Mucosa of stomach (tissue), 1 donor: ENCODE measurements around the gene PARP3.
"Not testable (repeated sequence)": the region's sequence is repeated elsewhere in the genome, so short reads cannot be mapped to it uniquely, and the experiment has no call there.

Experiments used
- H3K27me3 ChIP-seq: one replicate; pipeline ENCODE4 v1.7.0; 2013; ENCODE audit warnings: mild to moderate bottlenecking, low read length; ENCODE audit not compliant: control insufficient read depth, insufficient read depth
- H3K36me3 ChIP-seq: one replicate; pipeline ENCODE4 v1.7.0; 2013; ENCODE audit warnings: low read length; ENCODE audit not compliant: control insufficient read depth, insufficient read depth
- H3K4me1 ChIP-seq: one replicate; pipeline ENCODE4 v1.7.0; 2013; ENCODE audit warnings: mild to moderate bottlenecking, low read length; ENCODE audit not compliant: control insufficient read depth, insufficient read depth
- H3K4me3 ChIP-seq: one replicate; pipeline ENCODE4 v1.7.0; 2013; ENCODE audit warnings: low read length
- H3K9ac ChIP-seq: one replicate; pipeline ENCODE4 v1.7.0; 2013; ENCODE audit warnings: mild to moderate bottlenecking, low read length, moderate library complexity
- H3K9me3 ChIP-seq: one replicate; pipeline ENCODE4 v1.7.0; 2013; ENCODE audit warnings: mild to moderate bottlenecking, low read length, moderate library complexity; ENCODE audit not compliant: control insufficient read depth
- donor health status: Pancreatic carcinoma.

Gene PARP3

GRCh38 chr3:51927061-51927977 is 14.8 kb upstream of the PARP3 start:
- Histone ChIP-seq H3K4me3 (no peak overlapping the region), H3K36me3 (no peaks in the 10 kb centered on the region), H3K9ac (no peak overlapping the region), H3K4me1 (no peaks in the 10 kb centered on the region), H3K9me3 (no peaks in the 10 kb centered on the region), H3K27me3 (no peaks in the 10 kb centered on the region)

- H3K9ac ChIP-seq, result no peak overlapping the region
- no peaks in the 10 kb centered on the region for H3K4me1 ChIP-seq
- no peaks in the 10 kb centered on the region for H3K9me3 ChIP-seq
- no peak overlapping the region for H3K4me3 ChIP-seq
- H3K27me3 ChIP-seq, result no peaks in the 10 kb centered on the region
- no peaks in the 10 kb centered on the region for H3K36me3 ChIP-seq
These were observed 13.7 kb upstream of the PARP3 start for GRCh38 chr3:51928438-51928837.

GRCh38 chr3:51928981-51929380 is 13.2 kb upstream of the PARP3 start:
- H3K36me3 ChIP-seq, H3K9me3 ChIP-seq, H3K9ac ChIP-seq, H3K4me3 ChIP-seq, H3K4me1 ChIP-seq, H3K27me3 ChIP-seq: not testable (repeated sequence)

GRCh38 chr3:51929420-51930003 is 12.7 kb upstream of the PARP3 start:
- Histone ChIP-seq H3K9ac (no peak overlapping the region), H3K36me3 (no peaks in the 10 kb centered on the region), H3K4me1 (no peaks in the 10 kb centered on the region), H3K9me3 (no peaks in the 10 kb centered on the region), H3K27me3 (no peaks in the 10 kb centered on the region), H3K4me3 (no peak overlapping the region)

- Histone ChIP-seq H3K4me1 (no peaks in the 10 kb centered on the region), H3K36me3 (no peaks in the 10 kb centered on the region), H3K9ac (no peak overlapping the region), H3K27me3 (no peaks in the 10 kb centered on the region), H3K9me3 (no peaks in the 10 kb centered on the region), H3K4me3 (no peak overlapping the region)
These were observed 11.7 kb upstream of the PARP3 start for GRCh38 chr3:51930439-51930838.

GRCh38 chr3:51931756-51932155 is 10.4 kb upstream of the PARP3 start:
- Histone ChIP-seq H3K36me3 (peaks cover 2% of the 10 kb centered on the region), H3K4me1 (no peaks in the 10 kb centered on the region)

GRCh38 chr3:51932471-51933370 is 9.4 kb upstream of the PARP3 start:
- Histone ChIP-seq H3K4me3 (no peak overlapping the region), H3K9me3 (no peaks in the 10 kb centered on the region), H3K9ac (no peak overlapping the region), H3K36me3 (peaks cover 8% of the 10 kb centered on the region), H3K27me3 (no peaks in the 10 kb centered on the region), H3K4me1 (no peaks in the 10 kb centered on the region)

More at GRCh38 chr3:51931756-51932155, 10.4 kb upstream of the PARP3 start:
- no peak overlapping the region for H3K4me3 ChIP-seq
- no peaks in the 10 kb centered on the region for H3K27me3 ChIP-seq
- H3K9me3 ChIP-seq, result no peaks in the 10 kb centered on the region
- H3K9ac ChIP-seq, result no peak overlapping the region

GRCh38 chr3:51933471-51934138 is 8.6 kb upstream of the PARP3 start:
- Histone ChIP-seq H3K9ac (no peak overlapping the region), H3K4me3 (no peak overlapping the region), H3K27me3 (no peaks in the 10 kb centered on the region), H3K36me3 (peaks cover 8% of the 10 kb centered on the region), H3K4me1 (no peaks in the 10 kb centered on the region), H3K9me3 (no peaks in the 10 kb centered on the region)

GRCh38 chr3:51934139-51934850 is 7.9 kb upstream of the PARP3 start:
- H3K36me3 ChIP-seq, result peaks cover 8% of the 10 kb centered on the region

GRCh38 chr3:51934991-51935885 is 6.9 kb upstream of the PARP3 start:
- H3K9ac ChIP-seq, result no peak overlapping the region
- H3K27me3 ChIP-seq, result no peaks in the 10 kb centered on the region
- peaks cover 1% of the 10 kb centered on the region for H3K4me1 ChIP-seq
- H3K36me3 ChIP-seq, result peaks cover 8% of the 10 kb centered on the region
- H3K9me3 ChIP-seq, result no peaks in the 10 kb centered on the region
- H3K4me3 ChIP-seq, result no peak overlapping the region

More at GRCh38 chr3:51934139-51934850, 7.9 kb upstream of the PARP3 start:
- Histone ChIP-seq H3K9ac (no peak overlapping the region), H3K4me1 (no peaks in the 10 kb centered on the region), H3K9me3 (no peaks in the 10 kb centered on the region), H3K4me3 (no peak overlapping the region), H3K27me3 (no peaks in the 10 kb centered on the region)
